ENCODE measurements around the gene CD99L2.
A peak's percentile ranks its signal among the peaks of the same experiment; 100 is the strongest.

Gene CD99L2

GRCh38 chrX:150769408-150769807 lies 129.1 kb downstream of the CD99L2 start:
- H3K18ac ChIP-seq (ENCODE audit: low read depth in 1 of 2, low read length in 2 of 2): no peak overlapping the region
- no peak overlapping the region for H3K4me3 ChIP-seq (ENCODE audit: insufficient read depth in 1 of 2, low read depth in 1 of 2, low read length in 2 of 2)
- H2AK5ac ChIP-seq (ENCODE audit: low read length, severe bottlenecking): no peak overlapping the region
- H3K23ac ChIP-seq (ENCODE audit: low read length in 2 of 2): no peak overlapping the region
- H3K27ac ChIP-seq (ENCODE audit: low read length, poor library complexity, severe bottlenecking): no peak overlapping the region
- H3K79me1 ChIP-seq (replicated peaks; ENCODE audit: low read length, poor library complexity, severe bottlenecking): peaks cover 1% of the 10 kb centered on the region
- no peaks in the 10 kb centered on the region for H3K9me3 ChIP-seq (ENCODE audit: control insufficient read depth, low read length)
- H2BK15ac ChIP-seq (ENCODE audit: low read depth, poor library complexity, severe bottlenecking): no peak overlapping the region
- WGBS: 94% methylated on average over 13 of the region's 13 CpGs
- peaks cover 0 to 52% of the 10 kb centered on the region in 2 experiments for H3K36me3 ChIP-seq (ENCODE audit: control insufficient read depth in 1 of 2, insufficient read depth in 2 of 2, low read depth in 1 of 2, low read length in 2 of 2)
- H2AFZ ChIP-seq (ENCODE audit: low read depth, low read length): no peak overlapping the region
- no peak overlapping the region for H3K4ac ChIP-seq (ENCODE audit: low read depth in 1 of 2, low read length in 2 of 2)
- H3K4me1 ChIP-seq (ENCODE audit: control insufficient read depth, insufficient read depth, low read depth, low read length): peaks cover 16% of the 10 kb centered on the region
- H2BK120ac ChIP-seq (ENCODE audit: low read depth, low read length): no peak overlapping the region
- H3K14ac ChIP-seq (ENCODE audit: low read length in 2 of 2): no peak overlapping the region
- no peak for DNase-seq
- peaks cover 0 to 3% of the 10 kb centered on the region in 2 experiments for H3K27me3 ChIP-seq (ENCODE audit: control insufficient read depth in 1 of 2, insufficient read depth in 1 of 2, low read length in 2 of 2)
- no peak overlapping the region for H2BK12ac ChIP-seq (ENCODE audit: low read length in 2 of 2)
- no peak overlapping the region for H3K9ac ChIP-seq (ENCODE audit: low read length)
- H2BK5ac ChIP-seq (ENCODE audit: low read depth, low read length, poor library complexity, severe bottlenecking): no peak overlapping the region
- no peak overlapping the region for H4K8ac ChIP-seq (ENCODE audit: low read length)
- H3K4me2 ChIP-seq (ENCODE audit: low read length, poor library complexity, severe bottlenecking): no peak overlapping the region
- H4K91ac ChIP-seq (ENCODE audit: low read length): peak overlapping the region; percentile 39

- Histone ChIP-seq H3K4me2 (ENCODE audit: low read length, poor library complexity, severe bottlenecking) (no peak overlapping the region), H3K4me3 (ENCODE audit: insufficient read depth in 1 of 2, low read depth in 1 of 2, low read length in 2 of 2) (no peak overlapping the region), H4K8ac (ENCODE audit: low read length) (no peak overlapping the region), H3K36me3 (ENCODE audit: control insufficient read depth in 1 of 2, insufficient read depth in 2 of 2, low read depth in 1 of 2, low read length in 2 of 2) (peaks cover 0 to 52% of the 10 kb centered on the region in 2 experiments), H2BK12ac (ENCODE audit: low read length in 2 of 2) (peak overlapping the region in 1 of 2 experiments; percentile 42), H3K4ac (ENCODE audit: low read depth in 1 of 2, low read length in 2 of 2) (no peak overlapping the region), H2BK15ac (ENCODE audit: low read depth, poor library complexity, severe bottlenecking) (no peak overlapping the region), H3K23ac (ENCODE audit: low read length in 2 of 2) (no peak overlapping the region), H2AFZ (ENCODE audit: low read depth, low read length) (no peak overlapping the region), H3K79me1 (replicated peaks; ENCODE audit: low read length, poor library complexity, severe bottlenecking) (peaks cover 1% of the 10 kb centered on the region), H4K91ac (ENCODE audit: low read length) (no peak overlapping the region), H3K4me1 (ENCODE audit: control insufficient read depth, insufficient read depth, low read depth, low read length) (peaks cover 16% of the 10 kb centered on the region), H3K14ac (ENCODE audit: low read length in 2 of 2) (no peak overlapping the region), H2AK5ac (ENCODE audit: low read length, severe bottlenecking) (no peak overlapping the region), H2BK5ac (ENCODE audit: low read depth, low read length, poor library complexity, severe bottlenecking) (no peak overlapping the region), H3K9me3 (ENCODE audit: control insufficient read depth, low read length) (no peaks in the 10 kb centered on the region), H3K18ac (ENCODE audit: low read depth in 1 of 2, low read length in 2 of 2) (peak overlapping the region; percentile 26 to 83), H3K9ac (ENCODE audit: low read length) (no peak overlapping the region), H3K27me3 (ENCODE audit: control insufficient read depth in 1 of 2, insufficient read depth in 1 of 2, low read length in 2 of 2) (peaks cover 0 to 3% of the 10 kb centered on the region in 2 experiments), H2BK120ac (ENCODE audit: low read depth, low read length) (no peak overlapping the region), H3K27ac (ENCODE audit: low read length, poor library complexity, severe bottlenecking) (no peak overlapping the region)
- WGBS: 99% methylated on average over 17 of the region's 19 CpGs
- no peak for DNase-seq
These were observed 129.8 kb downstream of the CD99L2 start for GRCh38 chrX:150768580-150769190.

GRCh38 chrX:150768132-150768485 lies 130.4 kb downstream of the CD99L2 start:
- H2AK5ac ChIP-seq (ENCODE audit: low read length, severe bottlenecking): no peak overlapping the region
- no peak overlapping the region for H4K8ac ChIP-seq (ENCODE audit: low read length)
- H2BK120ac ChIP-seq (ENCODE audit: low read depth, low read length): no peak overlapping the region
- no peak overlapping the region for H2BK12ac ChIP-seq (ENCODE audit: low read length in 2 of 2)
- peaks cover 4 to 57% of the 10 kb centered on the region in 2 experiments for H3K36me3 ChIP-seq (ENCODE audit: control insufficient read depth in 1 of 2, insufficient read depth in 2 of 2, low read depth in 1 of 2, low read length in 2 of 2)
- H3K4me2 ChIP-seq (ENCODE audit: low read length, poor library complexity, severe bottlenecking): no peak overlapping the region
- H3K27ac ChIP-seq (ENCODE audit: low read length, poor library complexity, severe bottlenecking): no peak overlapping the region
- no peak overlapping the region for H3K4me3 ChIP-seq (ENCODE audit: insufficient read depth in 1 of 2, low read depth in 1 of 2, low read length in 2 of 2)
- H4K91ac ChIP-seq (ENCODE audit: low read length): no peak overlapping the region
- peaks cover 16% of the 10 kb centered on the region for H3K4me1 ChIP-seq (ENCODE audit: control insufficient read depth, insufficient read depth, low read depth, low read length)
- no peak overlapping the region for H3K14ac ChIP-seq (ENCODE audit: low read length in 2 of 2)
- H3K27me3 ChIP-seq (ENCODE audit: control insufficient read depth in 1 of 2, insufficient read depth in 1 of 2, low read length in 2 of 2): peaks cover 0 to 3% of the 10 kb centered on the region in 2 experiments
- H2BK15ac ChIP-seq (ENCODE audit: low read depth, poor library complexity, severe bottlenecking): no peak overlapping the region
- 93% methylated on average over 10 of the region's 10 CpGs for WGBS
- no peak overlapping the region for H2BK5ac ChIP-seq (ENCODE audit: low read depth, low read length, poor library complexity, severe bottlenecking)
- H3K79me1 ChIP-seq (replicated peaks; ENCODE audit: low read length, poor library complexity, severe bottlenecking): peaks cover 1% of the 10 kb centered on the region
- H2AFZ ChIP-seq (ENCODE audit: low read depth, low read length): no peak overlapping the region
- H3K18ac ChIP-seq (ENCODE audit: low read depth in 1 of 2, low read length in 2 of 2): peak overlapping the region; percentile 46 to 83
- H3K9me3 ChIP-seq (ENCODE audit: control insufficient read depth, low read length): no peaks in the 10 kb centered on the region
- H3K4ac ChIP-seq (ENCODE audit: low read depth in 1 of 2, low read length in 2 of 2): peak overlapping the region in 1 of 2 experiments; percentile 17
- no peak overlapping the region for H3K23ac ChIP-seq (ENCODE audit: low read length in 2 of 2)
- peak; percentile 26 for DNase-seq
- no peak overlapping the region for H3K9ac ChIP-seq (ENCODE audit: low read length)

- no peak overlapping the region for H2BK15ac ChIP-seq (ENCODE audit: low read depth, poor library complexity, severe bottlenecking)
- peaks cover 0 to 3% of the 10 kb centered on the region in 2 experiments for H3K27me3 ChIP-seq (ENCODE audit: control insufficient read depth in 1 of 2, insufficient read depth in 1 of 2, low read length in 2 of 2)
- H3K9ac ChIP-seq (ENCODE audit: low read length): no peak overlapping the region
- H3K23ac ChIP-seq (ENCODE audit: low read length in 2 of 2): no peak overlapping the region
- no peak overlapping the region for H3K4me2 ChIP-seq (ENCODE audit: low read length, poor library complexity, severe bottlenecking)
- peak overlapping the region; percentile 47 for H3K27ac ChIP-seq (ENCODE audit: low read length, poor library complexity, severe bottlenecking)
- H3K4me3 ChIP-seq (ENCODE audit: insufficient read depth in 1 of 2, low read depth in 1 of 2, low read length in 2 of 2): no peak overlapping the region
- H3K36me3 ChIP-seq (ENCODE audit: control insufficient read depth in 1 of 2, insufficient read depth in 2 of 2, low read depth in 1 of 2, low read length in 2 of 2): peaks cover 6 to 59% of the 10 kb centered on the region in 2 experiments
- peak overlapping the region; percentile 89 for H4K91ac ChIP-seq (ENCODE audit: low read length)
- H3K4me1 ChIP-seq (ENCODE audit: control insufficient read depth, insufficient read depth, low read depth, low read length): peaks cover 16% of the 10 kb centered on the region
- H3K4ac ChIP-seq (ENCODE audit: low read depth in 1 of 2, low read length in 2 of 2): peak overlapping the region; percentile 17 to 75
- H2AK5ac ChIP-seq (ENCODE audit: low read length, severe bottlenecking): no peak overlapping the region
- WGBS: 42% methylated on average over 15 of the region's 17 CpGs
- H4K8ac ChIP-seq (ENCODE audit: low read length): peak overlapping the region; percentile 52
- no peak overlapping the region for H2BK5ac ChIP-seq (ENCODE audit: low read depth, low read length, poor library complexity, severe bottlenecking)
- H3K9me3 ChIP-seq (ENCODE audit: control insufficient read depth, low read length): no peaks in the 10 kb centered on the region
- DNase-seq: peak; percentile 95
- H3K14ac ChIP-seq (ENCODE audit: low read length in 2 of 2): peak overlapping the region in 1 of 2 experiments; percentile 7
- peak overlapping the region; percentile 46 to 83 for H3K18ac ChIP-seq (ENCODE audit: low read depth in 1 of 2, low read length in 2 of 2)
- no peak overlapping the region for H2AFZ ChIP-seq (ENCODE audit: low read depth, low read length)
- no peak overlapping the region for H2BK120ac ChIP-seq (ENCODE audit: low read depth, low read length)
- H3K79me1 ChIP-seq (replicated peaks; ENCODE audit: low read length, poor library complexity, severe bottlenecking): peaks cover 1% of the 10 kb centered on the region
- H2BK12ac ChIP-seq (ENCODE audit: low read length in 2 of 2): peak overlapping the region in 1 of 2 experiments; percentile 77
These were observed 130.9 kb downstream of the CD99L2 start for GRCh38 chrX:150767475-150768131.

Data from mesenchymal stem cell (in vitro differentiated cells and primary cell).